Measurements from ENCODE around the gene DNAJC13. TPM values are rescaled to one million over a fixed set of nuclear protein-coding genes. Genes with fewer than 3 reads are reported as not detected.
A peak's percentile ranks its signal among the peaks of the same experiment; 100 is the strongest.
"Not testable (repeated sequence)": the region's sequence is repeated elsewhere in the genome, so short reads cannot be mapped to it uniquely, and the experiment has no call there.

DNAJC13 gene
- total RNA-seq, 1 donor from 2014 or later: 34.2 TPM

- FAIRE-seq (no peak), DNase-seq (ENCODE audit: low read depth) (no peak)
- Histone ChIP-seq H3K27me3 (ENCODE audit: control insufficient read depth, insufficient read depth, low read length) (no peaks in the 10 kb centered on the region), H3K36me3 (ENCODE audit: control insufficient read depth, insufficient read depth, low read length) (no peaks in the 10 kb centered on the region), H3K4me3 (ENCODE audit: low read depth, low read length) (no peak overlapping the region)
- TF ChIP-seq CTCF (IDR thresholded peaks at IDR 0.05; ENCODE audit: insufficient read depth, low read length, severe bottlenecking): no peak
Observed at GRCh38 chr3:132394320-132394719, 23.0 kb upstream of the DNAJC13 start.

GRCh38 chr3:132395126-132395525, 22.2 kb upstream of the DNAJC13 start:
- Histone ChIP-seq H3K4me3 (ENCODE audit: low read depth, low read length) (no peak overlapping the region), H3K36me3 (ENCODE audit: control insufficient read depth, insufficient read depth, low read length) (no peaks in the 10 kb centered on the region), H3K27me3 (ENCODE audit: control insufficient read depth, insufficient read depth, low read length) (no peaks in the 10 kb centered on the region)
- FAIRE-seq (no peak), DNase-seq (ENCODE audit: low read depth) (no peak)
- TF ChIP-seq CTCF (IDR thresholded peaks at IDR 0.05; ENCODE audit: insufficient read depth, low read length, severe bottlenecking): no peak

GRCh38 chr3:132396255-132396654, 21.0 kb upstream of the DNAJC13 start:
- Histone ChIP-seq H3K4me3 (ENCODE audit: low read depth, low read length) (no peak overlapping the region), H3K27me3 (ENCODE audit: control insufficient read depth, insufficient read depth, low read length) (no peaks in the 10 kb centered on the region), H3K36me3 (ENCODE audit: control insufficient read depth, insufficient read depth, low read length) (no peaks in the 10 kb centered on the region)
- FAIRE-seq: no peak
- TF ChIP-seq CTCF (IDR thresholded peaks at IDR 0.05; ENCODE audit: insufficient read depth, low read length, severe bottlenecking): no peak
- DNase-seq (ENCODE audit: low read depth): no peak

- DNase-seq (ENCODE audit: low read depth); H3K36me3 ChIP-seq (ENCODE audit: control insufficient read depth, insufficient read depth, low read length); FAIRE-seq; H3K27me3 ChIP-seq (ENCODE audit: control insufficient read depth, insufficient read depth, low read length); H3K4me3 ChIP-seq (ENCODE audit: low read depth, low read length): not testable (repeated sequence)
Observed at GRCh38 chr3:132396776-132397175, 20.5 kb upstream of the DNAJC13 start.

GRCh38 chr3:132399054-132399929, 18.0 kb upstream of the DNAJC13 start:
- DNase-seq (ENCODE audit: low read depth) (peak; percentile 68), FAIRE-seq (no peak)
- TF ChIP-seq CTCF (IDR thresholded peaks at IDR 0.05; ENCODE audit: insufficient read depth, low read length, severe bottlenecking): peak; percentile 73

GRCh38 chr3:132401255-132401654, 16.0 kb upstream of the DNAJC13 start:
- Histone ChIP-seq H3K27me3 (ENCODE audit: control insufficient read depth, insufficient read depth, low read length) (no peaks in the 10 kb centered on the region), H3K36me3 (ENCODE audit: control insufficient read depth, insufficient read depth, low read length) (no peaks in the 10 kb centered on the region), H3K4me3 (ENCODE audit: low read depth, low read length) (no peak overlapping the region)
- TF ChIP-seq CTCF (IDR thresholded peaks at IDR 0.05; ENCODE audit: insufficient read depth, low read length, severe bottlenecking): no peak
- DNase-seq (ENCODE audit: low read depth) (no peak), FAIRE-seq (peak; percentile 36)

More at GRCh38 chr3:132399054-132399929, 18.0 kb upstream of the DNAJC13 start:
- H3K36me3 ChIP-seq (ENCODE audit: control insufficient read depth, insufficient read depth, low read length): no peaks in the 10 kb centered on the region
- no peak overlapping the region for H3K4me3 ChIP-seq (ENCODE audit: low read depth, low read length)
- H3K27me3 ChIP-seq (ENCODE audit: control insufficient read depth, insufficient read depth, low read length): no peaks in the 10 kb centered on the region
